NCI-H526 treated with DMSO at 0.1 percent for 48 hours (cell line): ENCODE measurements around the gene TJAP1.
A peak's percentile ranks its signal among the peaks of the same experiment; 100 is the strongest.
"Not testable (repeated sequence)": the region's sequence is repeated elsewhere in the genome, so short reads cannot be mapped to it uniquely, and the experiment has no call there.

Experiments
- DNase-seq: peaks from one replicate; lab custom pipeline; 2025; lab: John Stamatoyannopoulos, UW

Gene TJAP1

GRCh38 chr6:43454290-43454695 is 23.1 kb upstream of the TJAP1 start:
- peak; percentile 21 for DNase-seq

- no peak for DNase-seq
Observed at GRCh38 chr6:43454696-43455530, 22.5 kb upstream of the TJAP1 start.

- peak; percentile 40 for DNase-seq
Observed at GRCh38 chr6:43455531-43456428, 21.6 kb upstream of the TJAP1 start, which contains the start of gene DLK2. TSS of gene DLK2 (minus strand) at chr6:43455548. CDS start at chr6:43454825, 723 bp downstream.

GRCh38 chr6:43457643-43458042 is 19.7 kb upstream of the TJAP1 start:
- no peak for DNase-seq

GRCh38 chr6:43458154-43458553 is 19.2 kb upstream of the TJAP1 start:
- DNase-seq, result not testable (repeated sequence)

GRCh38 chr6:43459535-43459934 is 17.8 kb upstream of the TJAP1 start:
- no peak for DNase-seq

GRCh38 chr6:43460032-43460431 is 17.3 kb upstream of the TJAP1 start:
- no peak for DNase-seq

GRCh38 chr6:43461936-43462335 is 15.4 kb upstream of the TJAP1 start:
- no peak for DNase-seq

- DNase-seq, result no peak
Observed at GRCh38 chr6:43464337-43464736, 13.0 kb upstream of the TJAP1 start.

- DNase-seq, result no peak
Observed at GRCh38 chr6:43465948-43466347, 11.4 kb upstream of the TJAP1 start.

GRCh38 chr6:43467265-43467664 is 10.1 kb upstream of the TJAP1 start:
- DNase-seq, result not testable (repeated sequence)

GRCh38 chr6:43467752-43468151 is 9.6 kb upstream of the TJAP1 start:
- no peak for DNase-seq

- no peak for DNase-seq
Observed at GRCh38 chr6:43468240-43468639, 9.1 kb upstream of the TJAP1 start.

GRCh38 chr6:43468748-43469681 is 8.4 kb upstream of the TJAP1 start:
- no peak for DNase-seq

GRCh38 chr6:43469947-43470346 is 7.4 kb upstream of the TJAP1 start:
- no peak for DNase-seq

- DNase-seq, result no peak
Observed at GRCh38 chr6:43471399-43471798, 6.0 kb upstream of the TJAP1 start.

- DNase-seq, result no peak
Observed at GRCh38 chr6:43472515-43472914, 4.9 kb upstream of the TJAP1 start.

- DNase-seq, result no peak
Observed at GRCh38 chr6:43475516-43475915, 1.9 kb upstream of the TJAP1 start.

- no peak for DNase-seq
Observed at GRCh38 chr6:43476746-43477145, 624 bp upstream of the TJAP1 start.

- no peak for DNase-seq
Observed at GRCh38 chr6:43478008-43478372, 620 bp downstream of the TJAP1 start.

GRCh38 chr6:43481075-43481474 is 3.7 kb downstream of the TJAP1 start:
- DNase-seq, result no peak
